Measurements from ENCODE around the gene AGBL2. TPM values are rescaled to one million over a fixed set of nuclear protein-coding genes. Genes with fewer than 3 reads are reported as not detected.

The AGBL2 gene
- total and polyA plus RNA-seq, 9 of the 15 experiments (the other 6 are each of a cell fraction or from before 2014, with no cell fraction given), result 0.57 to 6.5 (median 1.3) TPM

- Histone ChIP-seq H3K36me3 (ENCODE audit: control insufficient read depth, insufficient read depth, low read length) (peaks cover 88% of the 10 kb centered on the region), H4K20me1 (replicated peaks; ENCODE audit: control insufficient read depth, insufficient read depth, low read length) (no peaks in the 10 kb centered on the region), H3K9ac (ENCODE audit: insufficient read depth in 1 of 2, low read depth in 2 of 2, low read length in 2 of 2) (no peak overlapping the region), H3K79me2 (ENCODE audit: control insufficient read depth, insufficient read depth, low read length) (peaks cover 35% of the 10 kb centered on the region), H3K9me3 (replicated peaks; ENCODE audit: control insufficient read depth, insufficient read depth, low read depth, low read length) (no peaks in the 10 kb centered on the region), H3K4me2 (ENCODE audit: insufficient read depth, low read length) (no peak overlapping the region), H3K4me3 (no peak overlapping the region), H3K4me1 (replicated peaks in 1 of 2; ENCODE audit: control insufficient read depth in 2 of 2, insufficient read depth in 2 of 2, low read length in 2 of 2) (no peaks in the 10 kb centered on the region), H3K27ac (ENCODE audit: extremely low read depth, low read depth, low read length) (no peak overlapping the region), H2AFZ (ENCODE audit: low read depth, low read length) (no peak overlapping the region), H3K9me1 (ENCODE audit: control insufficient read depth, insufficient read depth, low read length) (no peaks in the 10 kb centered on the region), H3K27me3 (ENCODE audit: control insufficient read depth in 2 of 2, insufficient read depth in 2 of 2, low read length in 2 of 2) (no peaks in the 10 kb centered on the region)
- ChIA-PET POLR2A (interaction anchor here (1.3 to 2.6 kb wide), 2 partner anchors 9 to 10 kb away, joined by 5 to 9 read pairs; no protein-coding TSS in a partner anchor), CTCF (ENCODE audit: low intra/inter-chr PET ratio) (no interaction called here)
- no peak for ATAC-seq
- no peak for TF ChIP-seq HDAC1 (IDR thresholded peaks at IDR 0.05)
- no peak for TF ChIP-seq TBL1XR1 (IDR thresholded peaks at IDR 0.05; ENCODE audit: low read length in 2 of 2)
- no peak for TF ChIP-seq PURB (CRISPR knock-in tag; IDR thresholded peaks at IDR 0.05; ENCODE audit: low read depth)
- no peak for TF ChIP-seq PCBP2 (IDR thresholded peaks at IDR 0.05; ENCODE audit: low read depth, low read length, poor library complexity, severe bottlenecking)
- TF ChIP-seq, protein P1, sequence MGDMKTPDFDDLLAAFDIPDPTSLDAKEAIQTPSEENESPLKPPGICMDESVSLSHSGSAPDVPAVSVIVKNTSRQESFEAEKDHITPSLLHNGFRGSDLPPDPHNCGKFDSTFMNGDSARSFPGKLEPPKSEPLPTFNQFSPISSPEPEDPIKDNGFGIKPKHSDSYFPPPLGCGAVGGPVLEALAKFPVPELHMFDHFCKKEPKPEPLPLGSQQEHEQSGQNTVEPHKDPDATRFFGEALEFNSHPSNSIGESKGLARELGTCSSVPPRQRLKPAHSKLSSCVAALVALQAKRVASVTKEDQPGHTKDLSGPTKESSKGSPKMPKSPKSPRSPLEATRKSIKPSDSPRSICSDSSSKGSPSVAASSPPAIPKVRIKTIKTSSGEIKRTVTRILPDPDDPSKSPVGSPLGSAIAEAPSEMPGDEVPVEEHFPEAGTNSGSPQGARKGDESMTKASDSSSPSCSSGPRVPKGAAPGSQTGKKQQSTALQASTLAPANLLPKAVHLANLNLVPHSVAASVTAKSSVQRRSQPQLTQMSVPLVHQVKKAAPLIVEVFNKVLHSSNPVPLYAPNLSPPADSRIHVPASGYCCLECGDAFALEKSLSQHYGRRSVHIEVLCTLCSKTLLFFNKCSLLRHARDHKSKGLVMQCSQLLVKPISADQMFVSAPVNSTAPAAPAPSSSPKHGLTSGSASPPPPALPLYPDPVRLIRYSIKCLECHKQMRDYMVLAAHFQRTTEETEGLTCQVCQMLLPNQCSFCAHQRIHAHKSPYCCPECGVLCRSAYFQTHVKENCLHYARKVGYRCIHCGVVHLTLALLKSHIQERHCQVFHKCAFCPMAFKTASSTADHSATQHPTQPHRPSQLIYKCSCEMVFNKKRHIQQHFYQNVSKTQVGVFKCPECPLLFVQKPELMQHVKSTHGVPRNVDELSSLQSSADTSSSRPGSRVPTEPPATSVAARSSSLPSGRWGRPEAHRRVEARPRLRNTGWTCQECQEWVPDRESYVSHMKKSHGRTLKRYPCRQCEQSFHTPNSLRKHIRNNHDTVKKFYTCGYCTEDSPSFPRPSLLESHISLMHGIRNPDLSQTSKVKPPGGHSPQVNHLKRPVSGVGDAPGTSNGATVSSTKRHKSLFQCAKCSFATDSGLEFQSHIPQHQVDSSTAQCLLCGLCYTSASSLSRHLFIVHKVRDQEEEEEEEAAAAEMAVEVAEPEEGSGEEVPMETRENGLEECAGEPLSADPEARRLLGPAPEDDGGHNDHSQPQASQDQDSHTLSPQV (IDR thresholded peaks at IDR 0.05), result no peak
- TF ChIP-seq, protein P2, sequence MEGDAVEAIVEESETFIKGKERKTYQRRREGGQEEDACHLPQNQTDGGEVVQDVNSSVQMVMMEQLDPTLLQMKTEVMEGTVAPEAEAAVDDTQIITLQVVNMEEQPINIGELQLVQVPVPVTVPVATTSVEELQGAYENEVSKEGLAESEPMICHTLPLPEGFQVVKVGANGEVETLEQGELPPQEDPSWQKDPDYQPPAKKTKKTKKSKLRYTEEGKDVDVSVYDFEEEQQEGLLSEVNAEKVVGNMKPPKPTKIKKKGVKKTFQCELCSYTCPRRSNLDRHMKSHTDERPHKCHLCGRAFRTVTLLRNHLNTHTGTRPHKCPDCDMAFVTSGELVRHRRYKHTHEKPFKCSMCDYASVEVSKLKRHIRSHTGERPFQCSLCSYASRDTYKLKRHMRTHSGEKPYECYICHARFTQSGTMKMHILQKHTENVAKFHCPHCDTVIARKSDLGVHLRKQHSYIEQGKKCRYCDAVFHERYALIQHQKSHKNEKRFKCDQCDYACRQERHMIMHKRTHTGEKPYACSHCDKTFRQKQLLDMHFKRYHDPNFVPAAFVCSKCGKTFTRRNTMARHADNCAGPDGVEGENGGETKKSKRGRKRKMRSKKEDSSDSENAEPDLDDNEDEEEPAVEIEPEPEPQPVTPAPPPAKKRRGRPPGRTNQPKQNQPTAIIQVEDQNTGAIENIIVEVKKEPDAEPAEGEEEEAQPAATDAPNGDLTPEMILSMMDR (IDR thresholded peaks at IDR 0.05 in 2 of 3, conservative IDR thresholded peaks at IDR 0.05 in 1 of 3; ENCODE audit: insufficient read depth in 2 of 3, low read depth in 1 of 3, low read length in 3 of 3), result no peak
- no peak for TF ChIP-seq SRF (CRISPR knock-in tag; IDR thresholded peaks at IDR 0.05)
- no peak for TF ChIP-seq ZC3H11A (IDR thresholded peaks at IDR 0.05; ENCODE audit: low read depth, low read length)
- in situ Hi-C loops (cut with MboI) (no loop called here), intact Hi-C loops (cut with micrococcal nuclease) (no loop called here)
- FAIRE-seq, result no peak
- no peak for DNase-seq (ENCODE audit: extremely low read depth in 1 of 4, low spot score in 3 of 4)
- no TSS peak for BruUV-seq (replicated peaks)
- 99% methylated on average over 4 of the region's 4 CpGs for WGBS (ENCODE audit: insufficient coverage, low coverage, missing lambda C conversion rate)
Observed at GRCh38 chr11:47756208-47756607, 41.0 kb upstream of the AGBL2 start.

Data from K562 (cell line).